ENCODE data around the gene CGNL1. TPM values are rescaled to one million over a fixed set of nuclear protein-coding genes. Genes with fewer than 3 reads are reported as not detected.

The CGNL1 gene
- total and polyA plus RNA-seq, 10 of the 15 experiments (the other 5 are each of a cell fraction or from before 2014, with no cell fraction given), result under 0.01 to 0.27 (median 0.04) TPM; not detected in 3

GRCh38 chr15:57373251-57373881 is 2.9 kb upstream of the CGNL1 start (continued):
- TF ChIP-seq IRF5 (IDR thresholded peaks at IDR 0.05; ENCODE audit: borderline replicate concordance), result no peak

- intact Hi-C loops (cut with micrococcal nuclease; ENCODE audit: unreplicated experiment), result no loop called here
- Histone ChIP-seq H3K4me2 (ENCODE audit: control insufficient read depth, insufficient read depth) (no peak overlapping the region), H3K4me3 (no peak overlapping the region), H3K79me2 (ENCODE audit: control insufficient read depth, insufficient read depth, low read length) (no peaks in the 10 kb centered on the region), H3K9ac (ENCODE audit: control insufficient read depth, insufficient read depth, low read length) (no peak overlapping the region), H3K4me1 (ENCODE audit: control insufficient read depth, insufficient read depth, low read length) (no peaks in the 10 kb centered on the region), H3K9me3 (replicated peaks; ENCODE audit: control insufficient read depth, insufficient read depth, low read length) (no peaks in the 10 kb centered on the region), H2AFZ (ENCODE audit: control insufficient read depth, low read depth, low read length) (no peak overlapping the region), H3K36me3 (ENCODE audit: control insufficient read depth in 2 of 2, insufficient read depth in 2 of 2, low read length in 1 of 2) (no peaks in the 10 kb centered on the region), H3K27me3 (replicated peaks in 1 of 2; ENCODE audit: control insufficient read depth in 2 of 2, insufficient read depth in 2 of 2, low read length in 1 of 2) (peaks cover 4 to 11% of the 10 kb centered on the region in 2 experiments), H4K20me1 (ENCODE audit: control insufficient read depth, insufficient read depth) (no peaks in the 10 kb centered on the region), H3K27ac (ENCODE audit: control insufficient read depth, insufficient read depth) (no peak overlapping the region)
- no peak for ATAC-seq
- ChIA-PET POLR2A (no interaction called here), CTCF (no interaction called here), RAD21 (ENCODE audit: unreplicated experiment) (no interaction called here), SMC1A (ENCODE audit: uncharacterized antibody, unreplicated experiment) (no interaction called here)
- BruUV-seq (replicated peaks), result no TSS peak
- TF ChIP-seq ETV6 (conservative IDR thresholded peaks at IDR 0.05 in 1 of 2, IDR thresholded peaks at IDR 0.05 in 1 of 2; ENCODE audit: borderline replicate concordance in 1 of 2, low read depth in 1 of 2) (no peak), IRF3 (IDR thresholded peaks at IDR 0.05) (no peak), MTA3 (IDR thresholded peaks at IDR 0.05; ENCODE audit: borderline replicate concordance, low read length) (no peak)
- WGBS (ENCODE audit: insufficient coverage, insufficient replicate concordance, low lambda C conversion rate, missing lambda C conversion rate), result 21% methylated on average over 1 of the region's 1 CpG
- DNase-seq (ENCODE audit: low read depth, low spot score), result no peak
- no peak for FAIRE-seq
- in situ Hi-C loops (cut with MboI), result no loop called here
These were observed 2.4 kb upstream of the CGNL1 start for GRCh38 chr15:57373882-57374276.

All from GM12878 (cell line).